Activated T-cell treated with anti-CD3 and anti-CD28 coated beads for 24 hours (primary cell): ENCODE measurements around the gene DLL3.

Source experiments
- DNase-seq: peaks from one replicate; pipeline ENCODE4 v3.0.0-alpha.2; 2020; ENCODE audit warnings: low read depth

Gene DLL3

DNA sequence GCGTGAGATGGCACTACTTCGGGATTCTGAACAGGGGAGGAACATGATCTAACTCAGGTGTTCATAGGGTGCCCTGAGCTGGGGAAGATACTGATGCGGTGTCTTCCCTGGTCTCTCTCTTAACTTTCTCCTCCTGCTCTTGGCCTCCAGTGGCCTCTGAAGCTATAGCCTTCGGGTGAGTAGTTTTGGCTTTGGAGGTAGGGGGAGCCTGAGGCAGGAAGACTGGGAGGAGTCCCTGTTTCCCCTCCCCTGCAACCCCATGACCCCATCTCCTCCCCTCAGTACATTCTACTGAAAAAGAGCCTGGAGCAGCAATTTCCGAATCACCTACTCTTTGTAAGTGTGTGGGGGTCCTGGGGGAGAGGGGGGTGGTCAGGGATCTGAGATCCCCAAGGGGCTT is 19.7 kb downstream of the DLL3 start:
- no peak for DNase-seq

DNA sequence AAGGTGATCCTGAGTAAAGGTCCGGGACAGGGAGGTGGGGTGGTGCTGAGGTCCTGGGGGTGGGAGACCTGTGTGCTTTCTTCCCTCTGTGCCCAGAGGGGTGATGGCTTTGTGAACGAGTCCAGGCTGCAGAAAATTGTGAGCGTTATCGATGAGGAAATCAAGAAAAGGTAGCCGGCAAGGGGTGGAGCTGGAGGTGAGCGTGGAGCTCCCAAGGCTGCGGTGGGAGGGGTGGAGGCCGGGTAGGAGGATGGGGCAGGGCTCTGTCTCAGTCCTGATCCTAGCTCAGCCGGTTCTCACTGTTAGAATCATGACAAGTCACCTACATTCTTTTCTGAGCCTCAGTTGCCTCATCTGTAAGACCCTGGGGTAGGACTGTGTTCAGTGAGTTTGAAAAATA is 20.2 kb downstream of the DLL3 start:
- no peak for DNase-seq

DNA sequence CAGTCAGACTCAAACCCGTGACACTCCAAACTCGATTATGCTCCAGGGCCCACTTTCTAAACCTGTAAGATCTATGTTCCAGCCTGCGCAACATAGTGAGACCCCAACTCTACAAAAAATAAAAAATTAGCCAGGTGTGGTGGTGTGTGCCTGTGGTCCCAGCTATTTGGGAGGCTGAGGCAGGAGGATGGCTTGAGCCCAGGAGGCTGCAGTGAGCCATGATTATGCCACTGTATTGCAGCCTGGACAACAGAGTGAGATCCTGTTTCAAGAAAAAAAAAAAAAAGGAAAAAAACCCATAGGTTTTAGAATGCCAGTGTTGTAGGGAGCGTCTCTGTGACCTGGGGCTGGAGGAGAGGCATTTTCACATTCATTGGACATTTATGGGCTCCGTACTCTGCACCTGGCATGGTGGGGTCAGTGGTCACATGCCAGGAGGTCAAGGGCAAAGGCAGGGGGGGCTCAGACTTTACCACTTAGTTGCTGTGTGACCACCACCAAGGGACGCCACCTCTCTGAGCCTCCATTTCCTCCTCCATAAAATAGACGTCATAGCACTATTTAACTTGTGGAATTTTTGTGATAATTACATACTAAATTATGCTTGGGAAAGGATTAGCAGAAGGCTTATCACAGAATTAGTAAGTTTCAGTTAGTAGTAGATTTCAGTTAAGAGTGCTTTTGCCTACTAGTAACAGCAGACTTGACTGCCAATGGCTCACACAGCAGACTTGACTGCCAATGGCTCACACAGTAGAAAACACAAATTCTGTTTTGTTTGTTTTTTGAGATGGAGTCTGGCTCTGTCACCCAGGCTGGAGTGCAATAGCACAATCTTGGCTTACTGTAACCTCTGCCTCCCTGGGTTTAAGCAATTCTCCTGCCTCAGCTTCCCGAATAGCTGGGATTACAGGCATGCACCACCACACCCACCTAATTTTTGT is 22.1 kb downstream of the DLL3 start:
- DNase-seq: no peak

DNA sequence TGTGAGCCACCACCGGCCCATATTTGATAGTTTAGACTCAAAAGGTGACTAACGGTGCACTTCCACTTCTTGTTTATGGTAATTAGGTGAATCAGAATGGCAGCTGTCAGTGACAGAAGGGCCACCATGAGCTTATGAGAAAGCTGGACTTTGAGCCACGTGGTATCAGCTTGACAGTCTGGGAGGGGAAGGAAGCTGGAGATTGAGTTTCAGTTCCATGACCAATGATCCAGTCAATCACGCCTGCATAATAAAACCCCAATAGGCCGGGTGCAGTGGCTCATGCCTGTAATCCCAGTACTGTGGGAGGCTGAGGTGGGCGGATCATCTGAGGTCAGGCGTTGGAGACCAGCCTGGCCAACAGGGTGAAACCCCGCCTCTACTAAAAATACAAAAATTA is 25.7 kb downstream of the DLL3 start:
- DNase-seq: no peak

DNA sequence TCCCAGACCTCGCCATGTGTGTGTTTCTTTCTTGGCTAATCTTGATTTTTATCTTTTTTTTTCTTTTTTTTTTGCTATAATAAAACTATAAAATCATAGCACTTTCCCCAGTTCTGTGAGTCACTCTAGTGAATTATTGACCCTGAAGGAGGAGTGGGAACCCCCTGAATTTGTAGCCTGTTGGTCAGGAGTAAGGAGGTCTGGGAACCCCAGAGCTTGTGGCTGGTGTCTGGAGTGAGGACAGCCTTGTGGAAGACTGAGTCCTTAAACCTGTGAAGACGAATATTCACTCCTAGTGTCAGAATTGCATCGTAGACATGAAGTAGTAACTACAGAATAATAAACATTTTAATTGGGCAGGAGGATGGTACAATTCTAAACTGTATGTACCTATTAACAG is 26.5 kb downstream of the DLL3 start:
- no peak for DNase-seq

DNA sequence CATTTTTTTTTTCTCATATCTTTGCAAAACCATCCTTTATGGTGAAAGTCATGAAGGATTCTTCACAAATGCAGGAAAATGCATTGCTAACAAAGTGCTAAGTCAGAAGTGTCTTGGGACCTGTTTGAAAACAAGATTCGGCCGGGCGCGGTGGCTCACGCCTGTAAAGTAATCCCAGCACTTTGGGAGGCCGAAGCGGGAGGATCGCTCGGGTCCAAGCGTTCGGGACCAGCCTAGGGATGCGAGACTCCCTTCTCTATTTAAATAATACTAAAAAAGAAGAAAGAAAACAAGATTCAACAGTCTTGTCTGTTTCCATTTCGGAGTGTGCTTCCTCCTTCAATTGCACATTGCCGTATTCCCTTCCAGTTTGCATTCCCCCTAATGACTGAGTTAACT is 33.1 kb downstream of the DLL3 start:
- DNase-seq: no peak

DNA sequence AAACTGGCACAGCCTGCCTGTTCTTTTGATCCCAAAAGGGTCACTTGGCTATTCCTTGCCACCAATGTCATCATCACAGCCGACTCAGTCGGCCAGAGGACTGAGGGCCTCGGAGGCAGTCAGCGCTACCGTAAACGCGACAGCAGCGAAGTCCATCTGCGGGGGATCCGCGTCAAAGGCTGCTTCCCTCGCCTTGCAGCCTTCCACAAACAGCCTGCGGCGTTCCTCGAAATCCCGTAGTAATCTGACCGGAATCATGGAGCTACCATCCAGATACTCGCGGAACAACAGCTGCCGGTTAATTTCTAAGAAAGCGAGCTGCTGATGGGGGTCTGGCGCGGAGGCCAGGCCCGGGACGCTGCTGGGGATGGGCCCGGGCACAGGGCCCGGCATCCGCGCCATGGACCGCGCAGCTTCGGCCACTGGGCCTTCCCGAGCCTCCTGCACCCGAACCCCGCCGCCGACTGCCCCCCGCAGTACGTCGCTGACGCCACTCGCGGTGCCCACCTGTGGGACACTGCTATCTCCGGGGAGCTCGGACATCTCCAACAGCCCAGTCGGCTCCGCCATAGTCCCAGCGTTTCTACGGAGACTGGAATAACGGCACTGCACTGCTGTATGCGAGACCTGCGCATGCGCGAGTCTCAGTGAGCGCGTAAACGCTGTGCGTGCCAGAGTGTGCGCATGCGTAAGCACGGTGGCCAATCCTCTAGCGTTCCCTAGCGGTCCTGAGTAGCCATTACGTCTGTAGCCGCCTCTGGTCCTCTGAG is 33.7 kb downstream of the DLL3 start, which contains the start of gene EID2B:
TSS of gene EID2B (minus strand) at position 620 of the 770 bp plus-strand sequence. CDS start at position 570, 50 bp downstream.
- peak; percentile 93 for DNase-seq

DNA sequence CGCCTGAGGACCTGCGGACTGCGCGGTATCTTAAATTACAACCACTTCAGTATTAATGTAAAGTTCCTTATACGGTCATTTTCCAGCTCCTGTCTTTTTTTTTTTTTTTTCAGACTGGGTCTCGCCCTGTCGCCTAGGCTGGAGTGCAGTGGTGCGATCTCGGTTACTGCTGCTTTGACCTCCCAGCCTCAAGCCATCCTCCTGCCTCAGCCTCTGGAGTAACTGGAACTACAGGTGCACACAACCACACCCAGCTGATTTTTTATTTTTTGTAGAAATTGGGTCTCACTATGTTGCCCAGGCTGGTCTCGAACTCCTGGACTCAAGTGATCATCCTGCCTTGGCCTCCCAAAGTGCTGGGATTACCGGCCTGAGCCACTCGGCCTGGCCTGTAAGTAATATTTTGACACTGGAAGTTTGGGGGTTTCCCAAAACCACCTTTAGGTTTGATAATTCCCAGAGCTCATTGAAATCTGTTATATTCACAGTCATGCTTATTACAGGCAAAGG is 34.3 kb downstream of the DLL3 start:
- no peak for DNase-seq

DNA sequence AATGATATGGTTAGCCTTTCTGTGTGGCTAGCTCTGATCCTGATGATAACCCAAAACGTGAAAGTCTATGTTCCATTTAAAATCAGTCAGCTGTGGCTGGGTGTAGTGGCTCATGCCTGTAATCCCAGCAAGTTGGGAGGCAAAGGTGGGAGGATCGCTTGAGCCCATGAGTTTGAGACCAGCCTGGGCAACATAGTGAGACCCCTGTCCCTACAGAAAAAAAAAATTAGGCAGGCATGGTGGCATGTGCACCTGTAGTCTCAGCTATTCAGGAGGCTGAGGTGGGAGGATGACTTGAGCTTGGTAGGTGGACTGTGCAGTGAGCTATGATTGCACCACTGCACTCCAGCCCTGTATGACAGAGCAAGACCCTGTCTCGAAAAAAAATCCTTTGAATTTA is 35.0 kb downstream of the DLL3 start:
- no peak for DNase-seq

DNA sequence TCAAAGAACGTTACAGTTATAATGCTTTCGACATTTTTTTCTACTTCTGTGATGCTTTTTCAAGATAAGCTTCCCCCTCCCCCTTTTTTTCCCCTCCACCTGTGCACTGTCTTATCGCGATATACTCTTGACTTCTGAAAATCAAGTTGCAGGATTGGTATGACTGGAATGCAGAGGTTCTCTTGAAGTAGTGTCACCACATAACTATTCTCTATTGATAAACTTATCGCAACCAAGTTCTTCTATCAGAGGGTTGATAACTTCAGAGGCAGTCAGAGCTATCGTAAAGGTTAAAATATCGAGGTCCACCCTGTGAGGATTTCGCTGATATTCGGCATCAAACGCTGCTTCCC is 40.4 kb downstream of the DLL3 start:
- no peak for DNase-seq

DNA sequence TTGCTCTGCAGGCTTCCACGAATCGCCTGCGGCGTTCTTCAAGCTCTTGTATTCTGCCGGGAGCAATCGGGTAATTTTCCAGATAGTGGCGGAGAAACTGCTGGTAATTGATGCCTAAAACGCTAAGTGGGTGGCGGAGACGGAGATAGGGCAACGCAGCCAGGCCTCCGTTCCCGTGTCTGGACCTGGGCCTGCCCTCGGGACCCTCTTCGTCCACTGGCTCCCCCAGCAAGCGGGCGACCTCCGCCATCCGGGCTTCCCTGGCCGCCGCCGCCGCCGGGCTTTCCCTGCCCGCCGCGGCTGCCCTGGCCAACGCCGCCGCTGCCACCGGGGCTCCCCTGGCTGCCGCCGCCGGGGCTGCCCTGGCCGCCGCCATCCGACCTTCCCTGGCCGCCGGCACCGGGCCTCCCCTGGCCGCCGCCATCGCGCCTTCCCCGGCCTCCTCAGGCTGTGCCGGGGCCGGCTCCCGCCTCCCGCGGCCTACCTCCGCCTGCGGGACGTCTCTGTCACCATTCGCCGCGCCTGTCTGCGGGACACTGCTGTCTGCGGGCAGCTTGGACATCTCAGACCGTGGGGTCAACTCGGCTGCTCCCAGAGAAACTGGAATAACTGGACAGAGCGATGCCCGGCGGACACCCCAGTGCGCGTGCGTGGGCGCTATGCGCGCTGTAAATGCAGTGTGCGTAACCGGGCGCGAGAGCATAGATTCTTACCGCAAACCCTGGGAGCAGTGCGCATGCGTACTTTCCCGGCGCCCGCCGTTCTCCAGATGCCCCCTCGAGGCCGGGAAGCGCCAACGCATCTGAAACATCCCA is 41.0 kb downstream of the DLL3 start, which contains the start of gene EID2:
TSS of gene EID2 (minus strand) at position 644 of the 815 bp plus-strand sequence. CDS start at position 562, 82 bp downstream.
- DNase-seq: peak; percentile 90

DNA sequence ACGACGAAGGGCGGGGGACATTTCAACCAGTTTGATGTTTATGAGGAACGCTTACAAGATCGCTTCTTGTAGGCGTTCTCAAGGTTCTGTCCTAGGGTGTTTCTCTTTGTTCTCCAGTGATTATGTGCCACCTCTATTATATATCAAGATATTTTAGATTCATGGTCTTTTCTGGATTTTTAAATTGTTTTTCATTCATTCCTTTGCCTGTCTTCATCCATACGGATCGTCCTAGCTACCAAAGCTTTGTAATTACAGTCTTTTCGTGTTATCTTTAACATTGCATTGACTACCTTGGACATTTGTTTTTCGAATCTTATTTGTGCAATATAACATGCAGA is 41.6 kb downstream of the DLL3 start:
- no peak for DNase-seq

DNA sequence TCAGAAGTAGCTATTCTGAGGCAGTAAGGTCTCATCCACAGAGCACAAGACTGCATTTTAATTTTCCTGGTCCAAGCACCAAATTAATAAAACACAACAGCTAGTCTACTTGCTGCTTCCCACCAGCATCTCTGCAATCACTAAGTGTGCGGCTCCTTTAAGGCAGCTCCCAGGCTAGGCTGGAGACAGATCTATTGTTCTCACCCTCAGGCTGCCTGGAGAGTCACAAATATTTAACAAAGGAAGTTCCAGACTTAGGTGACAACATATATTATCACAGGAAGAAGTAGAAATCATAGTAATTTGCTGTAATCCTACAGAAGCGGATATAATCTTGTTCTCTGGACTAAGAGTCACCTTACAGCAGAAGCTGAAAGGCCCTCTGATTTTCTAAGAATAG is 43.5 kb downstream of the DLL3 start:
- no peak for DNase-seq

DNA sequence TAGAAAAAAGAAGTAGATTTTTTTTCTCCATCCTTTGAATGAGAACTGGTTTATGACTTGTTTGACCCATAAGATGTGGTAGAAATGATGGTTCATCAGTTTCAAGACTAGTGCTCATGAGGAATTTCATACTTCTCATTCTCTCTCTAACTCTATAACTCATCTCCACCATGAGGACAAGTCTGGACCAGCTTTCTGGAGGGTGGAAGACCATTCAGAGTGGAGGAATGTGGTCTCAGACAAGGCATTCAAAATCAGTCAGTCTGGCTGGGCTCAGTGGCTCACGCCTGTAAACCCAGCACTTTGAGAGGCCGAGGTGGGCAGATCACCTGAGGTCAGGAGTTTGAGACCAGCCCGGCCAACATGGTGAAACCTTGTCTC is 44.7 kb downstream of the DLL3 start:
- DNase-seq: no peak

DNA sequence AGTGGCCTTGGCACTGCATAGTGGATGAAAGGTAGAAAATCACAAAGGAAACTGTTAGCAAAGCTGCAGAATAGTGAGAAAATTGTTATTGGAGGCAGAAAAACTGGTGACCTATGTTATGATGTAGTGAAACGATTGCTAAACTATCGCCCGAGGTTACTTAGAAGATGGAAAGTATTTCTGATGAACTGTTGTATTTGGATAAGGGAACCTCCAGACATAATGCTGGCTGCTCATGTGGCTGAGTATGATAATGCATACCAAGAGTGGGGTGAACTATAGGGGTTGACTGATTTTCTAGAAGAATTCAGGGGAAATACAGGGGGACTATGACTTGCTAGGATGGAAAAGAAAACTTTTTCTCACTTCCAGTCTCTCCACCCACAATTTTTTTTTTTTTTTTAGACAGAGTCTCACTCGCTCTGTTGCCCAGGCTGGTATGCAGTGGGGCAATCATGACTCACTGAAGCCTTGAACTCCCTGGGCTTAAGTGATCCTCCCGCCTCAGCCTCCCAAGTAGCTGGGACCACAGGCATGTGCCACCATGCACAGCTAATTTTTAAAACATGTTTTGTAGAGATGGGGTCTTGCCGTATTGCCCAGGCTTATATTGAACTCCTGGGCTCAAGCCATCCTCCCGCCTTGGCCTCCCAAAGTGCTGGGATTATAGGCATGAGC is 45.6 kb downstream of the DLL3 start:
- DNase-seq: no peak

DNA sequence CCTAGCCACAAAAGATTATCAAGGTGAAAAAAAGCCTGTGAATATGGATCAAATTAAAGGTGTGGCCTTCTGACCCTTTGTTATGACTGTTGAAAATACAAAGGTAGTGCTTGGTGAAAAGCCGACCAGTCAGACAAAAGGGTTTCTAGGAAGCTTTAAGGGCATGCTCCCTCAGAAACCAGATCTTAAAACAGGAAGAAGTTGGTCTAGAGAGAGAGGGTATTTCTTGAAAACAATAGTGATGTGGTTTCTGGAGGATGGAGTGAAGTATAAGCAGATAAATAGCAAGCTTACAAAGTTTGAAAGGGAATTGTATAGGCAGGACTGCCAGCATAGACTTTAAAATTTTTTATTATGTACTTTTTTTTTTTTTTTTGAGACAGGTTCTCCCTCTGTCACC is 46.2 kb downstream of the DLL3 start:
- DNase-seq: no peak

DNA sequence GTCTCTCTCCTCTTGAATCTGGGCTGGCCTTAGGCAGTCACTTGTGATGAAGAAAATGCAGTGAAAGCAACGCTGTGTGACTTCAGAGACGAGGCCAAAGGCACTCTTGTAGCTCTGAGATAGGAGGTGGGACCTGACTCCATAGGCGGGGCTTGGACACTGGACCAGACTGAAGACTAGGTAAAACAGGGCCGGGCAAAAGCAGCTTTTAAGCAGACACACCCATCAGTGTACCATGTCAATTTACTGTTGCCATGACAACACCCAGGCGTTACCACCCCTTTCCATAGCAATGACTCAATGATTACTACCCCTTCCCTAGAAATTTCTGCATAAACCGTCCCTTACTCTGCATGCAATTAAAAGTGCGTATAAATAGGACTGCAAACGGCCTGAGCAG is 47.9 kb downstream of the DLL3 start:
- no peak for DNase-seq

DNA sequence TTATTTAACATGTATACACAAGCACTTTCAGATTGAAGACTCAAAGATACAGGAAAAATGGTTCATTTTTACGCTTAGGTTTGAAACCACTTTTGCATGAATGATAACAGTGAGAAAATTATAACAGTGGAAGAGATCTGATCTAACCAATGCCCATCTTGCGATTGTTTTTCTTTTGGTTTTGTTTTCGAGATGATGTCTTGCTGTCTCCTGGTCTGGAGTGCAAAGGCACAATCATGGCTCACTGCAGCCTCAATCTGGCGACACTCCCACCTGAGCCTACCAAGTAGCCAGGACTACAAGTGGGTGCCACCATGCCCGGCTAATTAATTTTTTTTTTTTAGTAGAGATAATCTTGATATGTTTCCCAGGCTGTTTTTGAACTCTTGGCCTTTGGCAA is 51.5 kb downstream of the DLL3 start:
- DNase-seq: no peak

DNA sequence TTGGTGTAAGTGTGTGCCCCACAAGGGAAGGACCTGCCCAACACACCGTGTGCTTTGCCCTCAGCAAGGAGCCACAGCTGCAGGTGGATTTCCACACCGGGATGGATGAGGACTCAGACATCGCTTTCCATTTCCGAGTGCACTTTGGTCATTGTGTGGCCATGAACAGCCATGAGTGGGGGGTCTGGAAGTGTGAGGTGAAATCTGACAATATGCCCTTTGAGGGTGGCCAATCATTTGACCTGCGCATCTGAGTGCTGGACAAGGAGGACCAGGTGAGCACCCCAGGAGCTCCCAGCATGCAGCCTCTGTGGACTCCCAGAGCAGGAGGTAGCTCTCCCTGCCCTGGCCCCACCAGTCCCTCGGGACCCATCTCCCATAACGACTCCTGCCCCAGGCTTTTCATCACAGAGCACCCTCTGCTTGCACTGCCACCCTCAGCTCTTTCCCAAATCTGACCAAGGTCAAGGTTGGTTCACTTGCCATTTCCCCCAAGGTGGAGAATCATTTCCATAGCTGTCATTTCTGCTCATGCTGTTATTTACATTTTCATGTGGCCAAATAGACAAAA is 54.4 kb downstream of the DLL3 start:
- no peak for DNase-seq

DNA sequence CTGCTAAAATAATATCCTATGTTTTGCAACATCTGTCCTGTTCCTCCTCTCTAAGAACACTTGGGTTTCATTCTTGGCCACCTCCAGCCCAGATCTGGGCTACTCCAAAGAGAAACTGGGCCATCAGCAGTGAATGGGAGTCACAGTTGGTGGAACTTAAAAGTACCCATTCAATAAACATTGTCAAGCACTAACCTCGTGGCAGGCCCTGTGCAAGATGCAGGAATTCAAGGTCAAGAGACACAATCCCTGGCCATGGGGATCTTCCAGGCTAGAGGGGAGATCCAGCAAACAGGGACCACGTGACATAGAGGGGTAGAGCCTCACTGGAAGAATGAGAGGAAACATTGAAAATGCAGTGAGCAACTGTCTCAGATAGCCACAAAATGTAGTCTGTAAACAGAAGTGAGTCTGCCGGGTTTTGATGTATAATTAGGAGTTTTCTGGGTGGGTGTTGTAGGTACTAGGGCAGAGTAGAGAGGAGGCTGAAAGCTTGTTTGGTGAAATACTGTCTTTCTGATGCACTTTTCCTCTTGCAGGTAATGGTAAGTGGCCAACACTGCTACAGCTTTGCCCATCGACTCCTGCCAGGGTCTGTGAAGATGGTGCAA is 56.1 kb downstream of the DLL3 start:
- DNase-seq: no peak

DNA sequence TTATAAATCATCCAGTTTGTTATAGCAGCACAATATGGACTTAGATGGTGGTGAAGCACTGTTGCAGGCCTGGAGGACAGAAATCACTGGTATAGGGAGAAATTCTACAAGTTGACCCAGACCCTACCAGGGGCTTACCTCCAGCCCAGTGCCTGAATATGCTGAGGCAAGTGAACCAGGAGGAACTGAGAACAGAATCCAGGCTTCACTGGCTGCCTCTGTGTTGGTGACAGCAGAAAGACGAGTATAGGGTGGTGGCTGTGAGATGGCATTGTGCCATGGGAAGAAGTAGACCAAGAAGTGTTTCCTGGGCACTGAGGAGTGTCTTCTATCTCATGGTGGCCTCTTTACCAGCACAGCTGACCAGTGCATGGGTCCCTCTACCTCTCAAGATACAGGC is 57.1 kb downstream of the DLL3 start:
- DNase-seq: no peak
